ENCODE data around the gene F8.

Gene F8
- 5.2 to 5.9 reads per million in 2 experiments for total RNA-seq

- no peak for DNase-seq (ENCODE audit: low read depth)
Observed at GRCh38 chrX:155022585-155022984, at the start of gene F8. F8 (minus strand) TSS chrX:155022723; CDS start chrX:155022552, 171 bp downstream.

- DNase-seq (ENCODE audit: low read depth): no peak
Observed at GRCh38 chrX:155071694-155072280, 49.3 kb upstream of the F8 start.

- peak; percentile 62 for DNase-seq (ENCODE audit: low read depth)
Observed at GRCh38 chrX:155070975-155071693, 48.6 kb upstream of the F8 start, which contains the start of the genes BRCC3, CMC4 and MTCP1. BRCC3 (plus strand) TSS chrX:155071508; CDS start chrX:155071528, 20 bp downstream. CMC4 (minus strand) TSS chrX:155071136; CDS start chrX:155064023, 7,113 bp downstream. MTCP1 (minus strand) TSS chrX:155071136; CDS start chrX:155066010, 5,126 bp downstream.

DNA sequence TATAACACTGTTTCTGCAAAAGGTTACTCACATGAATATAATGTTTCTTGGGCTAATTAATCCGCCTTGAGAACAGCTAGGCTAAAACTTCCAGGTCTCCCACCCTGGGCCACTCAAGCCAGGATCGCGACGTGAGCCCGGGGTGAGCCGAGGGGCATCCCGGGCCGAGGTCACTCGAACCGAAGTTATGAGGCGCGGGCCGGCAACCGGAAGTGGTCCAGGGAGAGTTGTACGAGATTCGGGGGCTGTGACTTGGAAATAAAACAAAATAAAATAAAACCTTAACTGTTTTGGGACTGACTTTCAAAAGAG, 48.1 kb upstream of the F8 start:
- DNase-seq (ENCODE audit: low read depth): no peak

DNA sequence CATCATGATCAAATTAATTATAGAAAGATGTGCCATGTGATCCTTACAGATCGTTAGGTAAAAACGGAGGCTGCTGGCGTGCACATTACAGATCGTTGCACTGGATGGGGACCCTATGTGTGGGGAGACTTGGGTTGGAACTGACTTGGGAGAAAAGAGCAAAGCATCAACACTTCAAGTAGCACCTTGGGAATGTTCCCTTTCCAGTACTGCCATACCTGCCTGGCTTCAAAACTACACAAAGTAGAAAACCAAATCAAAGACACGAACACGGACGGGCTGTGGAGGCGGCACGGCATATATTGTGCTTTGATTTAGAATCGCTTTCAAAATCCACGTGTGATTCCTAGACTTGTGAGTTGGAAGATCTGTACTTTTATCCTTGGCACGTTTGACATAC, 47.5 kb upstream of the F8 start:
- no peak for DNase-seq (ENCODE audit: low read depth)

DNA sequence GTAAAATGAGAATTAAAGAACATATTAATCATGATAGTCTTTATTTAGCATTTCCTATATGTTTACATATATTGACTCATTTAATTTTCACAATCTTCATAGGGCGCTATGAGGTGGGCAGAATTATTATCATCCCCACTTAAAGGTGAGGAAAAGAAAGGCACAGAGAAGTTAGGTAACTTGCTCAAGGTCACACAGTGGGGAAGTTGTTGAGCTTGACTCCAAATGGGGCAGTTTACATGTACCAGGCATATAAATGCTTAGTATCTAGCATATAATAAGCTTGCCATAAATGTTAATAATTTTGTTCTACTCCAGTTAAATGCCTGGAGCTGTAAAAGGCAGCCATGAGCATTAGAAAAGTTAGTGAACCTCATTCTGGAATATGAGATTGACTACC, 46.9 kb upstream of the F8 start:
- no peak for DNase-seq (ENCODE audit: low read depth)

DNA sequence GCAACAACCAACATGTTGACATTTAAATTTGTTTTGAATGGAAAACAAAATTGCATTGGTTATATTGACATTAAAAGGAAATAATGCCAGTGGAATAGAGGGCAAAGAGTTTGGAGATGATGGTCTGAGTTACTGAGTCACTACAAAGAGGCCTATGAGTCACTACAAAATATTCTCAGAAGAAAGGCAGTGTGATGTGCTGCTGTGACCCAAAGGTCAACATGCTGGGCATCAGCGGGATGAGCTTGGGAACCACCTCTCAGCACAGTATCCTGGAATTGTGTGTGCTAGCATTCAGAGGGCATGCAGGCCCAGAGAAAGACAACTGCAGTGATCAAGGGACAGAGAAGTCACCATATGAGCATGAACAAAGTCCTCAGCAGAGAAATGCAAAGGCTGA, 45.6 kb upstream of the F8 start:
- no peak for DNase-seq (ENCODE audit: low read depth)

- no peak for DNase-seq (ENCODE audit: low read depth)
Observed at GRCh38 chrX:155065035-155065734, 42.7 kb upstream of the F8 start.

DNA sequence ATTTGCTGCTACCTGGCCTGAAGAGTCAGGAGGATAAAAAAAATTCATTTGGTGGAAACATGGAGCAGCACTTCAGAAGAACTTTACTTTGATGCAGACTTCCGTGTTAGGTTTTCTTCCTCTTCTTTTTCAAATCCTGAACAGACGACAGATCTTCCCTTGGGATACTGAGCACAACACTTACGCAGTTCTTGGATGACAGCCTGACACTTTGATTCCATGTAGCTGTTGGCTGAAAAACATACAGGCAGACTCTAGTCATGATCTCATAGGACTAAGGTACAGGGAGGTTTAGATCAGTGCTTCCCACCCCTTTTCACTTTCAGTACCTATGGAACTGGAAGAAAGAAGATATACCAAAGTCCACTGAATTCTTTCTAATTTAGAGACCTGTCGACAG, 39.2 kb upstream of the F8 start:
- DNase-seq (ENCODE audit: low read depth): no peak

DNA sequence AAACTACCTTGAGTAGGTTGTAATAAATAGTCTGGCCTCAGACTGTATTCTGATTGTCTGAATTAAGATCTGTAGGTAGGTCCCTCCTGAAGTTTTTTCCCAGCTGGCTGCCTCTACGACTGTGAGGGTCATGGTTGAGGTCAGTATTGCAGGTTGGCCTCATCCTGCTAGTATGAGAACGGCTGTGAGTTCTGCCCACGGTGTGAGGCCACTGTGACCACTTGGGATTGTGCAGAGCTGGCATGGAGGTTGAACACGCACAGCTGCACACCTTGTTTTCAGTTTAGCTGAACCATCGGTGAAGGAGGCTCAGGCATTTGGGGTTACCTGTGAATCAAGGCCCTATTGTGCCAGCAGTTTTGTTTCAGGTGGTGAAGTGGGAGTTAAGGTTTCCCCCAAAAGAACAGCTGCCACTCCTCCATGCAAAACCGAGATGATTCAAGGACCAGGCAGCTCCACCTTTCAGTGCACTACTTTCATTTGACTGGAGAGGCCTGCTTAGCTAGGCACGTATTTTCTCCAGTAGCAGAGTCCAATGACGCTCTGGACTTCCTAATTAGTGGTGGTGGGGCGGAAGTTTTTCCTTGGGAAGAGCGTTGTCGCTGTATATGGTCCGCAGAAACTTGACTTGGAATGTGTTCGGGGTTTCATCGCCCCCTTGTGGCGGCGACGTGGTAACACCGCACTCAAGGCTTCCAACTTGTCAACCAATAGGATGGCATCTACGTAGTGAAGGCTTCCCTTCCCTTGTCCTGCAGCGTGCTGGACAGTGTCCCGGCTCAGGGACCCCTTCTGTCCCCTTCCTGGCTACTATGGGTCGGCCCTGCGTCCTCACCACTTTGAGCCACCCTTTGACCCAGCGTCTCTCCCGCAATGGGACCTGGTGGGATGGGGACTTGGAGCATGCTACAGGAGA, 34.6 kb upstream of the F8 start:
- peak; percentile 22 for DNase-seq (ENCODE audit: low read depth)

DNA sequence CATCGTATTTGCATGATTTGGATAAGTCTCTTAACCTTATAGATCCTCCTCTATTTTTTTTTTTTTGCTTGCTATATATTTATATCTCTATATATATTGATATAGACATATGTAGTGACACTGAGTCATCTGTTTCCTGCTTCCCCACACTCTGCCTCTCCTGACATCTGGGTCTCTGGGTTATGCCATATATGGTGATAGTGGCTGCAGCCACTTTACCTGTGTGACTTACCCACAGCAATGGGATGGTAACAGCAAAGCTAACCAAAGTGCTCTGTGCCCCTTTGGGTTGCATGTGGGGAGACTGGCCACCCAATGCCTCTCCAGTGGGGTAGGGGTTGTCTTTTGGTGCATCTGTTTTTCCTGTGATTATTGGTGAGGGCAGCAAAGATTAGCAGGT, 33.9 kb upstream of the F8 start:
- no peak for DNase-seq (ENCODE audit: low read depth)

- DNase-seq (ENCODE audit: low read depth): no peak
Observed at GRCh38 chrX:155055494-155055893, 33.0 kb upstream of the F8 start.

GRCh38 chrX:155054255-155054654, 31.7 kb upstream of the F8 start:
- no peak for DNase-seq (ENCODE audit: low read depth)

DNA sequence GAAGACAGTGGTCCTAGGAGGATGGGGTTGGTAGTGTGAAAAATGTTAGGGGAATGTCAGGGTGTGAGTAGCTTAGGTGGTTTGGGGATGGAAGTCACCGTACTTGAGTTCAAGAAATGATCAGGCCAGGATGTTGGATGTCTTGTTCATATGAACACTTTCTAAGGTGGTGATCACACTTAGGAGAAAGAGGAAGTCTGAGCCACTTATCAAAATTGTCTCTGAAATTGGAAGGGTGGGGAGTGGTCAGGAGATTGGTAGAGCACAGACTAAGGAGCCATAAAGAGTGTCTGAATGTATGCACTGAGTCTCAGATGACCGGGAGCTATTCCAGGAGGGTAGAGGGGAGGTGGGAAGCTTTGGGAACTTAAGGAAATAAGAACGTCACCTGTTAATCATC, 31.1 kb upstream of the F8 start:
- no peak for DNase-seq (ENCODE audit: low read depth)

- DNase-seq (ENCODE audit: low read depth): no peak
Observed at GRCh38 chrX:155052738-155053498, 30.4 kb upstream of the F8 start.

- DNase-seq (ENCODE audit: low read depth): peak; percentile 31
Observed at GRCh38 chrX:155048977-155049619, 26.6 kb upstream of the F8 start.

GRCh38 chrX:155046811-155047528, 24.4 kb upstream of the F8 start:
- DNase-seq (ENCODE audit: low read depth): no peak

- DNase-seq (ENCODE audit: low read depth): no peak
Observed at GRCh38 chrX:155046129-155046810, 23.7 kb upstream of the F8 start.

GRCh38 chrX:155035688-155036087, 13.2 kb upstream of the F8 start:
- no peak for DNase-seq (ENCODE audit: low read depth)

All from T follicular helper cell (primary cell).